ENCODE measurements around the gene LRRC27.

LRRC27 gene

DNA sequence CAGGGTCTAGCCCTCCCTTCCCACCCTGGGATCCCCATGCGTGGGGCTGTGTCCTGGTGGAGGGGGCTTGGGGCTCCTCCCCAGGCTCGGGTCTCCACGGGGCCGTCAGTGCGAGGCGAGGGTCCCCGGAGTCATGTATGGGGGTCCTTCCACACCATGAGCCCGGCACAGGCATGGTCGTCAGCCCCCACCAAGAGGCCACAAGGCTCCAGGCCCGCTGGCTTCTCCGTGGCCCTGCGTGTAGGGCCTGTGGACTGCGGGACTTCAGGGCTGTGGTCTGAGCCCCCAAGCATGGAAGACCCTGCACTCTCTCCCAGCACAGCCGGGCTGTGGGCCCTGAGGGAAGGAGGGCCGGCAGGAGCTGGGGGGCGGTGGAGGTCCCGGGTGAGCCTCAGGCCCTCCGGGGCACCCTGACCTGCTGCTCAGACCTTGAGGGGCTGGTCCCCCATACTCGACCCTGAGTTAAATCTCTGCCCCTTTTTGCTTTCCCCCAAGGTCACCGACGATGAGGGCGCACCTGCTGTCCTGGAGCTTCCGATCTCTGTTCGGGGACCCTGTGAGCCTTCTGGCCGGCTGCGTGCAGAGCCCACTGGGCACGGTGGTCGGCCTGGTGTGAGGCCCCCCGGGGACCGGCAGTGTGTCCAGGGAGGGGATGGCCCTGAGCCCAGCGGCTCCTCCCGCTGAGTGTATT lies 84.7 kb downstream of the LRRC27 start:
- no peak for ATAC-seq

DNA sequence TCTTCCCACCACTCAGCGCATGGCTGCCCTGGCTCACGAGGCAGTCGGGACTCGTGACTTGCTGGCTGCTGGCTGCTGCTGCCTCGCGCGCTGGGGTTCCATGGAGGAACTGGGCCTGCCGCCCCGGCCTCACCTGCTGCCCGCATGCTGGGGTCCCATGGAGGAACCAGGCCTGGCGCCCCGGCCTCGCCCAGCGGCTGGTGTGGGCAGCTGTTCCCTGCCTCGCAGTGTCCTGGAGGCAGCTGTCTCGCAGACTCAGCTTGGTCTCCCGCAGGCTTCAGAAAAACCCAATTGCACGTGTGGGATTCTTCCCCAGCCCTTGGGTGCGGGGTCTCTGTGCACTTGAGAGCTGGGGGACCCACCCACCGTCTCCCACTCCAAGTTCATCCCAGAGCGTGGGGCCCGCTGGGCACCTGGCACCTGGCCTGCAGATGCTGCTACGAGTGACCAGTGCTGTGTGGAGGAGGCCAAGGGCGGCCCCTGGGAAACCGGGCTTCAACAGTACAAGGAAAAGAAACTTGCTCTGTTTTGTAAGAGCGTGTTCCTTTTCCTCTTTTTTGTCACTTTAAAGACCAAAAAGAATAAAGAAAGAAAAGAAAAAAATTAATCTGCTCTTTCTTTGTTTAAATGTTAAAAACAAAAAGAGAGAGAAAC lies 85.4 kb downstream of the LRRC27 start:
- no peak for ATAC-seq

DNA sequence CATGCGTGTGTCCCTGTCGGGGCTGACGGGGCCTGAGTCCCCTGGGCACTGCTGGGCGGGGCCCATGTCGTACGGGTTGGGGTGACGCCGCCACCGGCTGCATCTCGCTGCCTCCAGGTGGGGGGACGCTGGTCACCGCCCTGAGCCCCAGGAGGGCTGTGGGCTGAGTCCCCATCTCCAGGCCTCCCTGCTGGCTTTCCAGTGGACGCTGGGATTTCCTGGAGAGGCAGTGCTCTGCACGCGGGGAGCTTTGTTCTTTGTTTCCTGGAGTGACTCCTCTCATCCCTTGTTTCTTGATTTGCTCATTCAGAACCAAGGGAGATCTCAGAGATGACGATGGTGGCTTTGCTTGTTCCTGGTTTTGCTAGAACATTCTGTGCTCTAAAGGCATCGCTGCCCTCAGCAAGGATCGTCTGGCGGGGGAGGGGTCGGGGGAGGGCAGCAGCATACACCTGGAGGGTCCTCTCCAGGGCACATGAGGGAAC lies 86.0 kb downstream of the LRRC27 start:
- ATAC-seq, result no peak

DNA sequence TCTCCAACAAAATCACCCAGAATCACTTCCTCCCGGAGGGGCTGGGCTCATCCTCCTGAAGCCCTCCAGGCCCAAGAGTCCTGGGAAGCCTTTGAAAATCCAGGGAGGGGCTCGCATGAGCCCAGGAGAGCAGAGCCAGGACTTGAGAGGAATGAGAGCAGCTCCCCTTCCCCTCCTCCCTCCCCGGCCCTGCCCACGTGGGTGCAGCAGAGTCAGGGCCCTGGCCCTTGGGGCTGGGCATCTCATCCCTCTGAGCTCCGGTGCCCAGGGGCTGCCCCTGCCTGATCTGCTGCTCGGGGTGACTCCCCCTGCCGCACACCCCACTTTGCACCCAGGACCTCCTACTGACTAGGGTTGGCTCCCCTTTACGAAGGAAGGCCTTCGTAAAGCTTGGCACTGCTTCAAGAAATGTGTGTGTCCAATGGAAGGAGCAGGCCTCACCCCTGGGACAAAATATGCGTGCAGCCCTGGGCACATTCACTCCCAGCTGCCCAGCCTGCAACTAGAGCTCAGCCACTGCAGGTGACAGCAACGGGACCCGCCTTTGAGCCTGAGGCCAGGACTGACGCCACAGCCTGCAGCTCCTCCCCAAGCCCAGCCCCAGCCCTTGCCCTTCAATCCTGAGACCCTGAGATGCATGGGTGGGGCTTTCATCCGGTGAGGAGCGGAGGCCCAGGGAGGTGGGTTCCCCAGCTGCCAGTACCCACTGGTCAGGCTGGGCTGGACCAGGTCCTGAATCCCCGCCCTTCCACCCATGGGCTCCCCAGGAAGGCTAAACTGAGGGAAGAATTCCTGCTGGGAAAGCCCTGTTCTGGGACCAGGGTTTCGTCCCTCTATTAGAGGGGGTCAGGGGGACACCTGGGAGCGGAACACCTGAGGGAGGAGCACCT lies 86.8 kb downstream of the LRRC27 start:
- no peak for ATAC-seq

DNA sequence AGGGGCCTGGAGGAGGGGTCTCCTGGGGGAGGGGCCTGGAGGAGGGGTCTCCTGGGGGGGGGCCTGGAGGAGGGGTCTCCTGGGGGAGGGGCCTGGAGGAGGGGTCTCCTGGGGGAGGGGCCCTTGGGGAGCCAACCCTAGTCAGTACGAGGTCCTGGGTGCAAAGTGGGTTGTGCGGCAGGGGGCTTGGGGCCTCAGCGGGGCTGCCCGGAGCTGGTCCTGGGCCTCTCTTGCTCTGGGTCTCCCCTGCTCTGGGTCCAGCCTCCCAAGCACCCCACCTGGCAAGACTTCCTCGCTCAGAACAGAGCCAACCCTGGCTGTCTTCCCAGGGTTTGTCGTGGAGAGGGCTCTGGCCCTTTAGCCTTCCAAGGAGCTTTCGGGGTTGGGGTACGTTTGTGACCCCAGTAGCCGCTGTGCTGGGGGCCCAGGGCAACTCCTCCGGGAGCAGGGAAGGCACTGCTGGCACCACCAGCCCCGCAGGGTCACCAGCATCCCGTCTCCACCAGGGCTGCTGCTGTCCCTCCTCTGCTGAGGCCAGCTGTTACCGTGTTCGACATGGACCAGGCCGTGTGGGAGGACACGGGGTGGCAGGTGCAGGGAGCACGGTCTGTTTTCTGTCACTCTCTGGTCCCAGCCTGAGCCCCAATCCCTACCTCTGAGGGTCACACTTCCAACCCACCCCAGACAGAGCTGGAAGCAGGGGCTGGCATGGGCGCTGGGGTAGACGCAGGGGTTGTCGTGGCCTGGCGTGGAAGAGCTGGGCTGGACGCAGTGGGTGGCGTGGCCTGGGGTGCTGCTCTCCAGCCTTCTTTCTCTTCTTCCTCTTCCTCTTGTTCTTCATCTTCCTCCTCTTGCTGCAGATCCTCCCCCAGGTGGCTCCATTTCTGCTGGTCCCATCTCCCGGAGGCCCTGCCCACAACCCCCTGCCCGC lies 87.8 kb downstream of the LRRC27 start:
- ATAC-seq, result no peak

DNA sequence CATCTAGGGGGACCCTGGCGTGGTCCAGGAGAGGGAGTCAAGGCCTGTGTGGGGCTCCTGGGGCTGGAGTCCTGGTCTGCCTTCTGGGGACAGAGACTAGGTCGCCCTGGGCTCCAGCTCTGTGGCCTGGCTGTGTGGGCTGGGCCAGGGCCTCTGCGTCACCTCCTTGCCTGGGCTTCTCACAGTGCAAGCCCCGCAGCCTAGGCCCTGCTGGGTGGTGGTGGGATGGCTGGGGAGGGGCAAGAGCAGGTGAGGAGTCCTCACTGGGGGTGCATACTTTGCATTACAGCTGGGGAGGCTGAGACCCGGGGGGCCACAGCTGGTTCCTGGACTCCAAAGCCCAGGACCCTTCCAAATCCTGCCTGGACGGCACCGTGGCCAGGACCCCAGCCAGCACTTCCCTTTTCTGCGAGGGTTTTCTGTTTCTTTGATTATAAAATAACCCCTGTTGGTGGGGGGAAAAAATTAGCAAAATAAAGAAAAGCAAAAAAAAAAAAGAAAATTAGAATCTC lies 88.5 kb downstream of the LRRC27 start:
- ATAC-seq, result no peak

DNA sequence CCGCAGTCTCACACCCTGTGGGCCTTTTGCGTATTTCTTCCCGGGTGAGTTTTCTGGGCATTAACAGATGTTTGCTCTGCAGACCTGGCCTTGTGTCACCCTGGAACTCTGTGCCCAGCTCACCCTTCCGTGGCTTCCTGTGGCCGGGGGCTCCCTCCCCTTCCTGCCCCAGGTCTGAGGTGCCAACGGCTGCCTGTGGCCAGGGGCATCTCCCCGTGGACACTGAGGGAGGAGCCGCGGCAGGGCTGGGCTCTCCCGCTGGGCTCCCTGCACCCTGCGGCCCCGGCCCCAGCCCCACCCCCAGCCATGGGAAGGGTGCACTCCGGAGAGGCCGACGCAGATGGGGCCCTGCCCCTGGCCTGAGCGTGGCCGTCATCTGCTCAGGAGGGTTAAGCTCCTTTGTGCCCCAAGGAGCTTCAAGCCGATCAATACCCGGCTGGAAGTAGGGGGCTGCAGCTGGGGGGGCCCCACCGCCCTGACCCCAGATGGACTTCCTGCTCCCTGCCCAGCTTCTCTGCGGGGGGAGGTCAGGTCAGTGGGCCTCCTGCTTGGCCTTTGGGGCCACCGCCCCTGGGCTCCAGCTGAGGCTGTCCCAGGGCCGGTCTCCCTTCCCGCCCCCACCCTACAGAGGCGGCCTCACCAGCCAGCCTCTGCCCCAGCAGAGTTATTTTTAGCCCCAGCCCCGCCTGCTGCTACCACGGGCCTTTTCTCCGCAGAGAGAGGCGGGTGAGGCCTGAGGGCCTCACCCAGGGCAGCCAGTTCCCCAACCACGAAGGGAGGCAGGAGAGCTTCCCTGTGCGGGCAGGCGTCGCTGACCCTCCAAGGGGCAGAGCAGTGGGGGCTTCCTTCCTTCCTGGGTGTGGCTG lies 89.2 kb downstream of the LRRC27 start:
- ATAC-seq, result peak; percentile 50 to 52

DNA sequence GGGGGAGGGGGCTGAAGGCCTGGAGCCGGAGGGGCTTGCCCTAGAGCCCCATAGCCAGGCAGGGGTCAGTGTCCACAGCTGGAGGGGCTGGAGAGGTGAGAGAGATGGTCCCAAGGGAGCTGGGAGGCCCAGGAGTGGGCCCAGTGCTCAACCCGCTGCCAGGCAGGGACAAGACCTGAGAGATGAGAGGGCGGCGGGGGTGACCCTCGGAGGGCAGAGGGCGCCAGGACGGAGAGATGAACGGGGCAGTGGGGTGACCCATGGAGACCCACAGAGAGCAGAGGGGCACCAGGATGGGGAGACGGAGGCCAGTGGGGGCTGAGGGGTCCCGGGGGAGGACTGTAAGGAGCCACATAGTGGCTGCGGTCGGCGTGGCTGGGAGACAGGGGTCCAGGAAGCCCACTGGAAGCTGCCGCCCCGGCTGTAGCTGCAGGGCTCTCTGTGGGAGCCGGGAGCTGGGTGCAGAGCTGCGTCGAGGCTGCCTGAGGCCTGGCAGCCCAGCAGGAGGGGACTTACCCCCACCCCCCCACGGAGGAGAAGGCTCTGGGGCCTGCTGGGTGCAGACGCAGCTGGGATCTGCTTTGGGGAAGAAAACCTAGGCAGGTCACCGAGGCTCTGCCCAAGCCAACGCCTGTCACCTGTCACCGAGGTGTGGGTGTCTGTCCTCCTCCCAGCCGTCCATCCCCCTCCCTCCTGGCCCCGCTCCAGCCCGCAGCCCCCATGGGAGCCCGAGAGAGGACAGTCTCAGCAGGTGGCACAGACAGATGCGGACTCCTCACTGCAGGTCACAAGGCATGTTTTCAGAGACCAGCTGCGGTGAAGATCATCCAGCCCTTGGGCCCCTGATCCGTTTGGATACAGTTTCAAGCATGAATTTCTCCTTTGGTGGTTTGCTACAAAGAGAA lies 90.1 kb downstream of the LRRC27 start:
- no peak for ATAC-seq

DNA sequence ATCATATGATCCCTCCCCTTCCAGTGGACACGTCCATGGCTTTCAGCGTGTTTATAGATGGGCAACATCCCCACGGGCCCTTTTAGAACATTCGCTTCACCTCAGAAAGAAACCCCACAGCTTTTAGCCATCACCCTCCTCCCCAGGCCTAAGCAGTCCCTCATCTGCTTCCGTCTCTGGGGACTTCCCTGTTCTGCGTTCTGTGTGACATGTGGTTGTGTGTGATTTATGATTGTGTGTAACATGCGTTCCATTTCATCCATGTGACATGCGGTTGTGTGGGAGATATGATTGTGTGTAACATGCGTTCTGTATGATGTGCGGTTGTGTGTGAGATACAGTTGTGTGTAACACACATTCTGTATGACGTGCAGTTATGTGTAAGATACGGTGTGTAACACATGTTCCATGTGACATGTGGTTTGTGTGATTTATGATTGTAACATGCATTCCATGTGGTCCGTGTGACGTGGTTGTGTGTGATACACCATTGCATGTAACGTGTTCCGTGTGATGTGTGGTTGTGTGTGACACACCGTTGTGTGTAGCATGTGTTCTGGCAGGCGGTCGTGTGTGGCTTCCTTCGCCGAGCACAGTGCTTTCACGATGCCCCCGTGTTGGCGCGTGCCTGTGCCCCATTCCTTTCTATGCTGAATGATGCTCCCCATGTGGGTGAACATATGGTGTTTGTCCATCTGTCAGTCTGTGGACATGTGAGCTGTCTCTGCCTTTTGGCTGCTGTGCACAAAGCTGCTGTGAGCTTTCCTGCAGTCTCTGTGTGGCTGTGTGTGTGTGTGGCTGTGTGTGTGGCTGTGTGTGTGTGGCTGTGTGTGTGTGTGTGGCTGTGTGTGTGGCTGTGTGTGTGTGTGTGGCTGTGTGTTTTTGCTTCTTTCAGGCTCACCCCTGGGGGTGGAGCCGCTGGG lies 91.2 kb downstream of the LRRC27 start:
- ATAC-seq, result peak in 1 of 2 donors; percentile 25

DNA sequence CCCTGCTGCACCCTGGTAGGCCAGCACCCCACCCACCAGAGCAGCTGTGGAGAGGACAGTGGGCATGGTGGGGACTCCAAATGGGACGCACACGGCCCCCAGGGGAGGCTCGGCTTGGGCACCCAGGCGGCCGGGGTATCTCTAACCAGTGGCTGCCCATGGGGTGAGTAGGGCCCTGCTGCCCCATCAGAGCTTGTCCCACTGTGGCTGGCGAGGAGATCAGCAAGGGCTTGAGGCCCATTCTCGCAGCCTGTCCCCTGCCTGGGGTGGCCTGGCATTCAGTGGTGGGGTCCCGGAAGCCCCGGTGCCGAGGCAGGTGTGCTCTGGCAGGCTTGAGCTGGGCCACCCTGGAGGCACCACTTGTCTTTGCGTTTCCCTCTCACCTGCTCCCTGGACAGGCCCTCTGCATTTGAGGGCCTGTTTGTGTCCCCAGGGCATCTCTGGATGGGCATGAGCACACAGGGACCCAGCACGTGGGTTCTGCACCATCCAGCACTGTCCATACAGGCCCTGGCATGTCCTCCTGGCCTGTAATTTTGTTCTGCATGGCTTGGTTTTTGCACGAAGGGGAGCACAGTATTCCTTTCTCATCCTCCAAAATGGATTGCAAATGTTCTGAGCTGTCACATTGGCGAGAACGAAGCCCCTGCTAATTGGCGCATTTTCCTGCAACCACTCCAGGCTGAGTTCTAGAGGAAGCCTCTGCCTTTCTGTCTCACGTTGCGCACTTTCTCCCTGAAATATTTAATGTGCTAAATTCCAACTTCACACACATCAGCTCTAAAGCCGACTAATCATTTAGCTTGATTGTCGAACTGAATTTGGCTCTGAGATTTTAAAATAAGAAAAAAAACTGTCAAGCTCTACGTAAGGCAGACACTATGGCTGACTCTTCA lies 92.2 kb downstream of the LRRC27 start:
- no peak for ATAC-seq

DNA sequence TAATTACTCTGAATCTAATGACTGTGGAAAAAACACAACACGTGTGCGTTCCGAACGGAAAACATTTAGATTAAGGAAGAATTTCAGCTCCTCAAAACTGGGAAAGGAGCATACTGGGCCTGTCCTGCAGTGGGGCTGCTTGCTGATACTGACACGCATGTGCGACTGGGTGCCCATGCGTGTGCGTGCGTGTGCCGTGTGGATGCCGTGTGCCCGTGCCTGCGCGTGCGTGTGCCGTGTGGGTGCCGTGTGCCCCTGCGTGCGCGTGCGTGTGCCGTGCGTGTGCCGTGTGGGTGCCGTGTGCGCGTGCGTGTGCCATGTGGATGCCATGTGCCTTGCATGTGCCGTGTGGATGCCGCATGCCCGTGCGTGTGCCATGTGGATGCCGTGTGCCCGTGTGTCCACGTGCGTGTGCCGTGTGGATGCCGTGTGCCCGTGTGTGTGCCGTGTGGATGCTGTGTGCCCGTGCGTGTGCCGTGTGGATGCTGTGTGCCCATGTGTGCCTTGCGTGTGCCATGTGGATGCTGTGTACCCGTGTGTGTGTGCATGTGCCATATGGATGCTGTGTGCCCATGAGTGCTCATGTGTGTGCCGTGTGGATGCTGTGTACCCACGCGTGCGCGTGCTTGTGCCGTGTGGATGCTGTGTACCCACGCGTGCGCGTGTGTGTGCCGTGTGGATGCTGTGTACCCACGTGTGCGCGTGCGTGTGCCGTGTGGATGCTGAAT lies 93.2 kb downstream of the LRRC27 start:
- no peak for ATAC-seq

DNA sequence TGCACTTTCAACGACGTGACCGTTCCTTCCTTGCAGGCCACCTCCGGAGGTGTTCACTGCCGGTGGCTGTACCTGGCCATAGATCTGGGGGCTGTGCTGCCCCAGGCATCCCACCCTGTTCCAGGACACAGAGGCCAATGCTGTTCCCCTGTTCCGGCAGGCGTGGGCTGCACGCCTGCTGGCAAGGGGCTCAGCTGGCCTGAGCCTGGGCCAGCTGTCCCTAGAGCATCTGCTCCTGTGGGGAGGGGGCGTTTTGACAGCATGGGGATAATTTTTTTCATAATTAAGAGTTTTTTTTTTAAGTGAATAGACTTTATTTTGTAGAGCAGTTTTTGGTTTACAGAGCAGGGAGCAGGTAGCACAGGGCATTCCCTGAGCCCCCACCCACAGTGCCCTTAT lies 93.8 kb downstream of the LRRC27 start:
- ATAC-seq, result no peak

DNA sequence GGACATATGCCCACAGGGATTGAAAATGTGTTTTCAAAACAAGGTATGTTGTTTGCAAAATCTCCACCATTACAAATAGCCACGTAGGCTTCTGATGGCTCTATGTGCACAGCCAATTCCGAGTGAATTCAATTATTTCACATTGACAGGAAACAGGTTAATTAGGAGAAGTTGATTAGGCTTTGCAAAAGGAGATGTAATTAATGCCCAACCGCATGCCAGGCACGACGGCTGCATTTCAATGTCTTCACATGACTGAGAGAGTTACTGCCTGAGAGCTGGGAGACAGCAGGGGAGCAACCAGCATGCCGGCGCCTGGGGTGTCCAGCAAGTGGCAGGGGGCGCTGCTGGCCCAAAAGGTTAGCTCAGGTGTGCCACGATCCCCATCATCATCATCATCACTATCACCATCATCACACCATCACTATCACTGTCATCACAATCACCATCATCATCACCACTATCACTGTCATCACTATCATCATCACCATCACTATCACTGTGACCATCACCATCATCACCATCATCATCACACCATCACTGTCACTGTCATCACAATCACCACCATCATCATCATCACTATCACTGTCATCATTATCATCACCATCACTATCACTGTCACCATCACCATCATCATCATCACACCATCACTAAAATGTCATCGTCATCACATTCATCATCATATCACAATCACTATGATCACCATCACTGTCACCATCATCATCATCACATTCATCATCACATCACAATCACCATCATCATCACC lies 95.2 kb downstream of the LRRC27 start:
- ATAC-seq, result peak in 1 of 2 donors; percentile 24

DNA sequence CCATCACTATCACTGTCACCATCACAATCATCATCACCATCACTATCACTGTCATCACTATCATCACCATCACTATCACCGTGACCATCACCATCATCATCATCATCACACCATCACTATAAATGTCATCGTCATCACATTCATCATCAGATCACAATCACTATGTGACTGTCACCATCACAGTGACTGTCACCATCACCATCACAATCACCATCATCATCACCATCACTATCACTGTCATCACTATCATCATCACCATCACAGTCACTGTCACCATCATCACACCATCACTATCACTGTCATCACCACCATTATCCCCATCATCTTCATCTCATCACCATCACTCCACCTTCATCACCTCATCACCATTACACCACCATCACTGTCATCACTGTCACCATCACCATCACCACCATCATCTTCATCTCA lies 96.0 kb downstream of the LRRC27 start:
- ATAC-seq, result peak; percentile 36 to 39

DNA sequence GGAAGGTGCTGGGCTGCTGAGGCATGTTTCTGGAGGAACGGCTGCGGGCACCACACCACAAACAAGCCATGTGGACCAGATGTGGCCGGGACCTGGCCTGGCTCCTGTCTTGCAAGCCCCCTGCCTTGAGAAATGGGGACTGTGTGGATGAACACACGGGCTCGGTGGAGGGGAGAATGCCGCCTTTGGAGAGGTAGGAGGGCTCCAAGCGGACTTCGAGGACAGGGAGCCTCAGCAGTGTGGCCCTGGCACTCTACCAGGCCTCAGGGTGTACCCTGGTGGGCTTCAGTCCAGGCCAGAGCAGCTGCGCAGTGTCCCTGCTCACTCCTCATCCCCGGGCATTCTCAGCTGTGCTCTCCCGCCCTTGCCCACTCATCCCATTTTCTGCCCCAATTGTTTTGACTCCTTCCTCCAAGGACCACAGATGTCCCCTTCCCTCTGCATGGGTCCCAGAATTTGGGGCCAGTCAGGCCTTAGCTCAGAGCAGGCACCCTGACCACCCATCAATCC lies 96.5 kb downstream of the LRRC27 start:
- ATAC-seq, result no peak

Measured in activated CD4-positive, CD25-positive, alpha-beta regulatory T cell treated with anti-CD3 and anti-CD28 coated beads, Interleukin-2, amount 50 U/mL, for 24 hours (primary cell).